Fibroblast of lung (primary cell): ENCODE results near the gene QRICH2. TPM values are rescaled to one million over a fixed set of nuclear protein-coding genes. Genes with fewer than 3 reads are reported as not detected.

Experiments used
- DNase-seq, 2 donors: peaks; one replicate each; pipeline versions ENCODE4 v3.0.0 to v3.0.0-alpha.2; 2010; ENCODE audit warnings: low read depth in 2 of 2
- H2AFZ ChIP-seq: 2 replicates; pipeline ENCODE4 v1.5.1; 2012; ENCODE audit warnings: low read length, control low read depth, inconsistent platforms
- H3K27ac ChIP-seq: 2 replicates; pipeline ENCODE4 v1.5.1; 2011; ENCODE audit warnings: low read length, control low read depth; ENCODE audit not compliant: insufficient read depth
- H3K27me3 ChIP-seq: 2 replicates; pipeline ENCODE4 v1.5.1; 2011; ENCODE audit warnings: mild to moderate bottlenecking, low read length; ENCODE audit not compliant: control insufficient read depth, insufficient read depth
- H3K36me3 ChIP-seq: 2 replicates; pipeline ENCODE4 v1.5.1; 2011; ENCODE audit warnings: low read length; ENCODE audit not compliant: control insufficient read depth, insufficient read depth
- H3K4me1 ChIP-seq: 2 replicates; pipeline ENCODE4 v1.5.1; 2011; ENCODE audit warnings: low read length; ENCODE audit not compliant: control insufficient read depth, insufficient read depth; ENCODE audit errors: extremely low read depth
- H3K4me2 ChIP-seq: 2 replicates; pipeline ENCODE4 v1.5.1; 2011; ENCODE audit warnings: low read length, control low read depth; ENCODE audit not compliant: insufficient read depth; ENCODE audit errors: extremely low read depth
- H3K4me3 ChIP-seq, 4 experiments: fragments of 200-600 bp in 1 of 4; sonication (generic) in 1 of 4; replicated peaks in 1 of 4; 2 replicates each; pipeline ENCODE4 v1.5.1; 2011 to 2016; ENCODE audit warnings: low read length in 4 of 4, low read depth in 3 of 4, mild to moderate bottlenecking in 3 of 4, control low read depth in 2 of 4, inconsistent platforms in 1 of 4, mixed read lengths in 1 of 4; ENCODE audit not compliant: insufficient read depth in 1 of 4; ENCODE audit errors: control extremely low read depth in 1 of 4
- H3K79me2 ChIP-seq: 2 replicates; pipeline ENCODE4 v1.5.1; 2012; ENCODE audit warnings: mild to moderate bottlenecking, low read length, inconsistent platforms; ENCODE audit not compliant: control insufficient read depth, insufficient read depth
- H3K9ac ChIP-seq: 2 replicates; pipeline ENCODE4 v1.5.1; 2011; ENCODE audit warnings: mild to moderate bottlenecking, low read length, control low read depth; ENCODE audit not compliant: insufficient read depth
- H3K9me3 ChIP-seq: 2 replicates; pipeline ENCODE4 v1.5.1; 2012; ENCODE audit warnings: low read depth, low read length; ENCODE audit not compliant: control insufficient read depth, insufficient read depth
- H4K20me1 ChIP-seq: 2 replicates; pipeline ENCODE4 v1.5.1; 2011; ENCODE audit warnings: low read length; ENCODE audit not compliant: control insufficient read depth, insufficient read depth; ENCODE audit errors: extremely low read depth
- EZH2 ChIP-seq: IDR thresholded peaks from 2 replicates; pipeline ENCODE4 v1.5.1; 2012; ENCODE audit warnings: low read length, control low read depth, mild to moderate bottlenecking; ENCODE audit errors: missing control alignments
- polyA plus RNA-seq, 2 donors: library from polyadenylated mRNA; depleted of rRNA in 1 of 2; stranded (reverse) in 1 of 2; unstranded in 1 of 2; fragments of >200 nt; gene quantifications; 2 replicates each; pipeline ENCODE4 v1.2.1, GENCODE V29; 2011 to 2012; ENCODE audit warnings: missing spikeins in 1 of 2
- total RNA-seq: library from RNA; depleted of rRNA; stranded (reverse); fragments of >200 nt; gene quantifications from 2 replicates; pipeline ENCODE4 v1.2.1, GENCODE V29; 2014
- TF ChIP-seq, protein P1 (sequence below), 2 donors: IDR thresholded peaks in 1 of 2; conservative IDR thresholded peaks in 1 of 2; 1 replicate in 1 of 2; 2 replicates in 1 of 2; pipeline ENCODE4 v1.5.1; 2011 to 2012; ENCODE audit warnings: low read length in 2 of 2, control low read depth in 1 of 2, inconsistent platforms in 1 of 2, low read depth in 1 of 2, mild to moderate bottlenecking in 1 of 2

Gene QRICH2
- total and polyA plus RNA-seq, 2 donors (not counting 1 experiment from before 2014, with no cell fraction given) = 0.26 to 4.3 TPM

DNA sequence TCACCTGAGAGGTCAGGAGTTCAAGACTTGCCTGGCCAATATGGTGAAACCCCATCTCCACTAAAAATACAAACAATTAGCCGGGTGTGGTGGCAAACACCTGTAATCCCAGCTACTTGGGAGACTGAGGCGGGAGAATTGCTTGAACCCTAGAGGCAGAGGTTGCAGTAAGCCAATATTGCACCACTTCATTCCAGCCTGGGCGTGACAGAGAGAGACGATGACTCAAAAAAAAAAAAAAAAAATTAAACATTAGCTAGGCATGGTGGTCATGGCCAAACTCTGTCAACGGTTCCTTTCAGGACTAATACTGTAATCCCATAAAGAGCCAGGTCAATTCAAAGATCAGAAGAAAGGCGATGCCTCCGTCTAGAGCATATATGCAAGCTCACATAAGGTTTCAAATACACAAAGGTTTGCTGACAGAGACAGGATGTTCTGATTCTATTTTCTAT is 70.2 kb downstream of the QRICH2 start:
- H3K9ac ChIP-seq = no peak overlapping the region
- H3K36me3 ChIP-seq = no peaks in the 10 kb centered on the region
- H3K4me1 ChIP-seq = no peaks in the 10 kb centered on the region
- H3K4me2 ChIP-seq = no peak overlapping the region
- no peak overlapping the region for H2AFZ ChIP-seq
- H3K27me3 ChIP-seq = peaks cover 7% of the 10 kb centered on the region
- DNase-seq = no peak
- TF ChIP-seq EZH2 = no peak
- TF ChIP-seq, protein P1, sequence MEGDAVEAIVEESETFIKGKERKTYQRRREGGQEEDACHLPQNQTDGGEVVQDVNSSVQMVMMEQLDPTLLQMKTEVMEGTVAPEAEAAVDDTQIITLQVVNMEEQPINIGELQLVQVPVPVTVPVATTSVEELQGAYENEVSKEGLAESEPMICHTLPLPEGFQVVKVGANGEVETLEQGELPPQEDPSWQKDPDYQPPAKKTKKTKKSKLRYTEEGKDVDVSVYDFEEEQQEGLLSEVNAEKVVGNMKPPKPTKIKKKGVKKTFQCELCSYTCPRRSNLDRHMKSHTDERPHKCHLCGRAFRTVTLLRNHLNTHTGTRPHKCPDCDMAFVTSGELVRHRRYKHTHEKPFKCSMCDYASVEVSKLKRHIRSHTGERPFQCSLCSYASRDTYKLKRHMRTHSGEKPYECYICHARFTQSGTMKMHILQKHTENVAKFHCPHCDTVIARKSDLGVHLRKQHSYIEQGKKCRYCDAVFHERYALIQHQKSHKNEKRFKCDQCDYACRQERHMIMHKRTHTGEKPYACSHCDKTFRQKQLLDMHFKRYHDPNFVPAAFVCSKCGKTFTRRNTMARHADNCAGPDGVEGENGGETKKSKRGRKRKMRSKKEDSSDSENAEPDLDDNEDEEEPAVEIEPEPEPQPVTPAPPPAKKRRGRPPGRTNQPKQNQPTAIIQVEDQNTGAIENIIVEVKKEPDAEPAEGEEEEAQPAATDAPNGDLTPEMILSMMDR (conservative IDR thresholded peaks at IDR 0.05 in 1 of 2, IDR thresholded peaks at IDR 0.05 in 1 of 2; ENCODE audit: low read depth in 1 of 2, low read length in 2 of 2) = no peak
- no peak overlapping the region for H3K4me3 ChIP-seq
- no peaks in the 10 kb centered on the region for H3K79me2 ChIP-seq
- H4K20me1 ChIP-seq = no peaks in the 10 kb centered on the region
- no peak overlapping the region for H3K27ac ChIP-seq
- H3K9me3 ChIP-seq = no peaks in the 10 kb centered on the region

DNA sequence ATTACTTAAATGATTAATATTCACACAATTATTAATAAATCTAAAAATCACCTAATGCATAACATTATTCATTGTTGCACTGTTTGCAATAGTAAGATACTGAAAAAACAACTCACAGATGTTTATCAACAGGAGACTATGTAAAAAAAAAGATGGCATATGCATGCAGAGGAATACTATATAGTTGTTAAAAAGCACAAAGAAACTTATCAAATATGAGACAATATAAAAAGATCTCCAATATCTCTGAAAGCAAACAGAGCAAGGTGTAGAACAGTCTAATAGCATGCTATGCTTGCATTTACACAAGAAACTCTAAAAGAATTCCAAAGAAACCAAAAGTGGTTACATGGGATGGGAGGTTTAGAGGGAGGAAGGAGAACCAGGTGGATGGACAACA is 71.5 kb downstream of the QRICH2 start:
- Histone ChIP-seq H3K9me3 (no peaks in the 10 kb centered on the region), H2AFZ (no peak overlapping the region), H3K4me2 (no peak overlapping the region), H3K9ac (no peak overlapping the region), H3K4me3 (no peak overlapping the region), H3K36me3 (no peaks in the 10 kb centered on the region), H4K20me1 (no peaks in the 10 kb centered on the region), H3K27ac (no peak overlapping the region), H3K27me3 (peaks cover 7% of the 10 kb centered on the region), H3K79me2 (no peaks in the 10 kb centered on the region), H3K4me1 (peaks cover 2% of the 10 kb centered on the region)
- no peak for DNase-seq
- TF ChIP-seq, protein P1 (conservative IDR thresholded peaks at IDR 0.05 in 1 of 2, IDR thresholded peaks at IDR 0.05 in 1 of 2; ENCODE audit: low read depth in 1 of 2, low read length in 2 of 2) = no peak
- TF ChIP-seq EZH2 = no peak

DNA sequence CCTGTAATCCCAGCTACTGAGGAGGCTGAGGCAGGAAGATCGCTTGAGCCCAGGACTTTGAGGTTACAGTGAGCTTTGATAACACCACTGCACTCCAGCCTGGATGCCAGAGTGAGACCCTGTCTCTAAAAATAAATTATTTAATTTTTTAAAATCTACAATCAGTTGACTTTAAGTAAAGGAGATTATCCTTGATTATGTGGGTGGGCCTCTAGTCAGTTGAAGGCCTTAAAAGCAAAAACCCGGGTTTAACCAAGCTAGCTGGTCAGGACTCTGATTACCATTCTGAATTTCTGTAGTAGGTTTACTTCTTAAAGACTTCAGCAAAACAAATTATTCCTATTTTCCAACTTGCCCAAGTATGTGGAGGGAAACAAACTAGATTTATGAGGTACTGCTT is 72.2 kb downstream of the QRICH2 start:
- H2AFZ ChIP-seq = no peak overlapping the region
- no peaks in the 10 kb centered on the region for H3K9me3 ChIP-seq
- no peak for TF ChIP-seq EZH2
- TF ChIP-seq, protein P1 (conservative IDR thresholded peaks at IDR 0.05 in 1 of 2, IDR thresholded peaks at IDR 0.05 in 1 of 2; ENCODE audit: low read depth in 1 of 2, low read length in 2 of 2) = no peak
- H3K36me3 ChIP-seq = no peaks in the 10 kb centered on the region
- H3K4me2 ChIP-seq = no peak overlapping the region
- H3K4me3 ChIP-seq = no peak overlapping the region
- H3K9ac ChIP-seq = no peak overlapping the region
- H3K4me1 ChIP-seq = peaks cover 2% of the 10 kb centered on the region
- DNase-seq = no peak
- no peak overlapping the region for H3K27ac ChIP-seq
- peaks cover 4% of the 10 kb centered on the region for H3K27me3 ChIP-seq
- H3K79me2 ChIP-seq = no peaks in the 10 kb centered on the region
- no peaks in the 10 kb centered on the region for H4K20me1 ChIP-seq
